Left kidney (tissue), 2 donors: ENCODE data around the gene PLA2G6. TPM values are rescaled to one million over a fixed set of nuclear protein-coding genes. Genes with fewer than 3 reads are reported as not detected.
"Not testable (repeated sequence)": the region's sequence is repeated elsewhere in the genome, so short reads cannot be mapped to it uniquely, and the experiment has no call there.

Experiments
- DNase-seq: peaks from one replicate; pipeline ENCODE4 v3.0.0-alpha.2; 2013
- polyA plus RNA-seq: library from polyadenylated mRNA; unstranded; fragments of 120-200 nt; gene quantifications from one replicate; pipeline ENCODE4 v1.2.1, GENCODE V29; 2013; ENCODE audit not compliant: insufficient read length

The PLA2G6 gene
- polyA plus RNA-seq, 1 donor, result 50.9 TPM

GRCh38 chr22:38133331-38133730 lies 48.3 kb downstream of the PLA2G6 start:
- no peak for DNase-seq

- no peak for DNase-seq
Observed at GRCh38 chr22:38132794-38133193, 48.8 kb downstream of the PLA2G6 start.

GRCh38 chr22:38132136-38132535 lies 49.5 kb downstream of the PLA2G6 start:
- no peak for DNase-seq

GRCh38 chr22:38131399-38131798 lies 50.2 kb downstream of the PLA2G6 start:
- DNase-seq, result no peak

GRCh38 chr22:38129856-38130255 lies 51.8 kb downstream of the PLA2G6 start:
- no peak for DNase-seq

GRCh38 chr22:38129021-38129420 lies 52.6 kb downstream of the PLA2G6 start:
- no peak for DNase-seq

- DNase-seq, result no peak
Observed at GRCh38 chr22:38127869-38128268, 53.8 kb downstream of the PLA2G6 start.

- no peak for DNase-seq
Observed at GRCh38 chr22:38126928-38127668, 54.5 kb downstream of the PLA2G6 start.

GRCh38 chr22:38125751-38126201 lies 55.9 kb downstream of the PLA2G6 start:
- DNase-seq, result no peak

GRCh38 chr22:38125038-38125610 lies 56.5 kb downstream of the PLA2G6 start:
- DNase-seq, result no peak

- DNase-seq, result no peak
Observed at GRCh38 chr22:38124236-38124974, 57.2 kb downstream of the PLA2G6 start.

GRCh38 chr22:38122616-38123015 lies 59.0 kb downstream of the PLA2G6 start:
- no peak for DNase-seq

- DNase-seq, result no peak
Observed at GRCh38 chr22:38120359-38121110, 61.1 kb downstream of the PLA2G6 start.

- not testable (repeated sequence) for DNase-seq
Observed at GRCh38 chr22:38118747-38119146, 62.9 kb downstream of the PLA2G6 start.

- no peak for DNase-seq
Observed at GRCh38 chr22:38118182-38118581, 63.4 kb downstream of the PLA2G6 start.

GRCh38 chr22:38117556-38117955 lies 64.1 kb downstream of the PLA2G6 start:
- DNase-seq, result not testable (repeated sequence)

GRCh38 chr22:38115423-38116205 lies 66.0 kb downstream of the PLA2G6 start:
- no peak for DNase-seq

- peak; percentile 68 for DNase-seq
Observed at GRCh38 chr22:38114484-38115398, 66.9 kb downstream of the PLA2G6 start.

GRCh38 chr22:38112381-38112780 lies 69.2 kb downstream of the PLA2G6 start:
- no peak for DNase-seq

GRCh38 chr22:38111925-38112355 lies 69.7 kb downstream of the PLA2G6 start:
- DNase-seq, result no peak
